Fibroblast of the aortic adventitia (primary cell): ENCODE results near the gene ACSF3. TPM values are rescaled to one million over a fixed set of nuclear protein-coding genes. Genes with fewer than 3 reads are reported as not detected.

Experiments used
- DNase-seq: peaks from one replicate; pipeline ENCODE4 v3.0.0-alpha.2; 2010; ENCODE audit warnings: low read depth
- H3K4me3 ChIP-seq: 2 replicates; pipeline ENCODE4 v1.5.1; 2011; ENCODE audit warnings: low read depth, mild to moderate bottlenecking, control low read depth, low read length, moderate library complexity
- total RNA-seq: library from RNA; depleted of rRNA; stranded (reverse); fragments of >200 nt; gene quantifications from 2 replicates; pipeline ENCODE4 v1.2.3, GENCODE V29; 2012; ENCODE audit warnings: low replicate concordance
- TF ChIP-seq, protein P1 (sequence below): IDR thresholded peaks from 2 replicates; pipeline ENCODE4 v1.5.1; 2011; ENCODE audit warnings: mild to moderate bottlenecking, low read length, control low read depth, inconsistent platforms; ENCODE audit not compliant: insufficient read depth

Gene ACSF3
- total RNA-seq, 1 donor = 17.6 TPM

DNA sequence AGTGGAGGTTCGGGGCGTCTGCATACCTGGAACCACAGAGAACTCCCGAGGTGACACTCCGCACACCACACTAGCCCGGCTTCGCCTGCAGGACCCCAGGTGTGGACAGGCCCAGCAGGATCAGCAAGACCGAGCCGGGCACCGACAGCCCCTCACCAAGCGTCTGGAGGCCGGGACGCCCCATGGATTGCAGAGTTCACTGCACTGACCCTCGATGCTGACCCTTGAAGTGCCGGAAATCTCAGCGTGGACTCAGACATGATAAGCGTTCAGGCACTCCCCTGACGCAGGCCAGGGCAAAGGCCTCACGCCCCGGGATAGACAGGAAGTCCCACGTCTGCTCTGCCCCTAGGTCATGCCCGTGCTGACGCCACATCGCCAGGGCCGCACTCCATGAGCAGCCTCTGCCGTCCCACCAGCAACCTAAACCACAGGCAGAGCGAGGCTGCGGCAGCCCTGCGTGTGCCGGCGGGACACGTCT is 26.0 kb downstream of the ACSF3 start:
- no peak for DNase-seq
- TF ChIP-seq, protein P1, sequence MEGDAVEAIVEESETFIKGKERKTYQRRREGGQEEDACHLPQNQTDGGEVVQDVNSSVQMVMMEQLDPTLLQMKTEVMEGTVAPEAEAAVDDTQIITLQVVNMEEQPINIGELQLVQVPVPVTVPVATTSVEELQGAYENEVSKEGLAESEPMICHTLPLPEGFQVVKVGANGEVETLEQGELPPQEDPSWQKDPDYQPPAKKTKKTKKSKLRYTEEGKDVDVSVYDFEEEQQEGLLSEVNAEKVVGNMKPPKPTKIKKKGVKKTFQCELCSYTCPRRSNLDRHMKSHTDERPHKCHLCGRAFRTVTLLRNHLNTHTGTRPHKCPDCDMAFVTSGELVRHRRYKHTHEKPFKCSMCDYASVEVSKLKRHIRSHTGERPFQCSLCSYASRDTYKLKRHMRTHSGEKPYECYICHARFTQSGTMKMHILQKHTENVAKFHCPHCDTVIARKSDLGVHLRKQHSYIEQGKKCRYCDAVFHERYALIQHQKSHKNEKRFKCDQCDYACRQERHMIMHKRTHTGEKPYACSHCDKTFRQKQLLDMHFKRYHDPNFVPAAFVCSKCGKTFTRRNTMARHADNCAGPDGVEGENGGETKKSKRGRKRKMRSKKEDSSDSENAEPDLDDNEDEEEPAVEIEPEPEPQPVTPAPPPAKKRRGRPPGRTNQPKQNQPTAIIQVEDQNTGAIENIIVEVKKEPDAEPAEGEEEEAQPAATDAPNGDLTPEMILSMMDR = no peak
- H3K4me3 ChIP-seq = no peak overlapping the region

DNA sequence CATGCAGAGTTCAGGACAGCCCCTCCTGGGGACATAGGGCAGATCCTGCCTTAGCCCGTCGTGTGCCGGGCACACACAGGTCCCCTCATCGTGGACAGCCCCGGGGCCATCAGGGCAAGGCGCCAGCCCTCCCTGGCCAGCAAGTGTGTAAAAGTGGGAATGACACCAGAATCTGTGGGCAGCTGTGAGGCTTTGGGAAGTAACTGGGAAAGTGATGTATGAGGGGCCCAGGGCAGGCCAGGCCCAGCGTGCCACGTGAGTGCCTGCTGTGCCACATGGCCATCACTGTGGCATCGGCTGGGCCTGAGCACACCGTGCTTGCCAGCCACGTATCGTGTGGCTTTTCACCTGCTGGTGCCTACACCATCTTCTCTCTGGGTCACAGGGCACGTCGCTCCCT is 26.6 kb downstream of the ACSF3 start:
- TF ChIP-seq, protein P1 = no peak
- DNase-seq = no peak
- no peak overlapping the region for H3K4me3 ChIP-seq

DNA sequence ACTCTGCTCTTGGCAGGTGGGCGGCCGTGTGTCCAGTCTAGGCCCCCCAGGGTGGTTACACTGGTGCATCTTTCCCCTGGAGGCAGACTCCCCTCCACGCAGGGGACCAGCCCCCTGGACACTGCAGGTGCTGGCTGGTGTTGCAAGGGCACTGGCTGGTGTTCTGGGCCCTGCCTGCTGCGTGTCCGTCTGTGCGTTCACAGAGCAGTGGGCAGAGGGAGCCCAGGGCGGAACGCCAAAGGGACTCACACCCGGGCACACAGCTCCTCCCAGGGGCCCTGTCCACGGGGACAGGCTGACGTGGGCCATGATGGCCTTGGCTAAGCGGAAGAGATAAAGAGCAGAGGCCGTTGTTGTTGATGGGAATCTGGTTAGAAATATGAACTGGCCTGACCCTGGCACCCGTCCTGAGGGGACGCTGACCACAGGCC is 27.3 kb downstream of the ACSF3 start:
- no peak overlapping the region for H3K4me3 ChIP-seq
- DNase-seq = no peak
- TF ChIP-seq, protein P1 = no peak

DNA sequence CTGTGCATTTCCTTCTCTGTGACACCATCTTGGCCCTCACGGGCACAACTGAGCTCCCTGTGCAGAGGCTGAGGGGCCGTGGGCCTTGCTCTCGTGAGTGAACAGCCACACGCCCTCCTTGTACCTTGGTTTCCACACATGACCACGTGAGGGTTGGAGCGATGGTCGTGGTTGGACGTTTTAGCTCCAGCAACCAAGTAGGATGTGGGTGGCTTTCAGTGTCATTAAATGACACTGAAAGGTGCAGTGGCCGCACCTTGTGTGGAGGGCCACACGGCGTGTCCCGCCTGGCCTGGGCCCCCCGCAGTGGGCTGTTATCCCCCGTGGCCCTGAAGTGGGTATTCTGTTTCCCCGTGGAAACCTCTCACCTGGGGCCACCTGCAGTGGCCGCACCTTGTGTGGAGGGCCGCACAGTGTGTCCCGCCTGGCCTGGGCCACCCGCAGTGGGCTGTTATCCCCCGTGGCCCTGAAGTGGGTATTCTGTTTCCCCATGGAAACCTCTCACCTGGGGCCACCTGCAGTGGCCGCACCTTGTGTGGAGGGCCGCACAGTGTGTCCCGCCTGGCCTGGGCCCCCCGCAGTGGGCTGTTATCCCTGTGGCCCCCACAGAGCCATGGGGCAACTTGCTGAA is 28.2 kb downstream of the ACSF3 start:
- DNase-seq = no peak
- no peak overlapping the region for H3K4me3 ChIP-seq
- TF ChIP-seq, protein P1 = no peak

DNA sequence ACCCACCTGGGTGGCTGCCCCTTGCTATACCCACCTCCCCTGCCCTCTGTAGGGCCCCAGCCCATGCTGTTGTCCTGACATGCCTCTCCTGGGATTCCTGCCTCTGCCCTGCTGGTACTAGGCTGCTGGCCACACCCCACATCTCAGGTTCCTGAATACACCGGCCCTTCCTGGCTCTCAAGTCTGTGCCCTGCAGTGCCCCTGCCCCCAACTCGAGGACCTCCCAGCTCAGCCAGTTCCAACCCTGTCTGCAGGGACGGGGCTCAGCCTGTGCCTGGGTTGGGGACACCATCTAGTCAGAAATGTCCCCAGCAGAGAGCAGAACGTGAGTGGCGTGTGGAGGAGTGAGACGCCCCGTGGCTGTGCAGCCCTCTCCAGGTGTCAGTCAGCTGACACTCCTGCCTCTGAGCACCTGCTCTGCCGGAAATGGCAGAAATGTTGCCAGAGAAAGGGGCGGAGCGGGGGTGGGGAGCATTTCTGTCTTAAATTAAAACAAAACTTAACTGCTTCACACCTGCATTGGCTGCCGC is 28.7 kb downstream of the ACSF3 start:
- no peak for DNase-seq
- TF ChIP-seq, protein P1 = no peak
- H3K4me3 ChIP-seq = no peak overlapping the region

DNA sequence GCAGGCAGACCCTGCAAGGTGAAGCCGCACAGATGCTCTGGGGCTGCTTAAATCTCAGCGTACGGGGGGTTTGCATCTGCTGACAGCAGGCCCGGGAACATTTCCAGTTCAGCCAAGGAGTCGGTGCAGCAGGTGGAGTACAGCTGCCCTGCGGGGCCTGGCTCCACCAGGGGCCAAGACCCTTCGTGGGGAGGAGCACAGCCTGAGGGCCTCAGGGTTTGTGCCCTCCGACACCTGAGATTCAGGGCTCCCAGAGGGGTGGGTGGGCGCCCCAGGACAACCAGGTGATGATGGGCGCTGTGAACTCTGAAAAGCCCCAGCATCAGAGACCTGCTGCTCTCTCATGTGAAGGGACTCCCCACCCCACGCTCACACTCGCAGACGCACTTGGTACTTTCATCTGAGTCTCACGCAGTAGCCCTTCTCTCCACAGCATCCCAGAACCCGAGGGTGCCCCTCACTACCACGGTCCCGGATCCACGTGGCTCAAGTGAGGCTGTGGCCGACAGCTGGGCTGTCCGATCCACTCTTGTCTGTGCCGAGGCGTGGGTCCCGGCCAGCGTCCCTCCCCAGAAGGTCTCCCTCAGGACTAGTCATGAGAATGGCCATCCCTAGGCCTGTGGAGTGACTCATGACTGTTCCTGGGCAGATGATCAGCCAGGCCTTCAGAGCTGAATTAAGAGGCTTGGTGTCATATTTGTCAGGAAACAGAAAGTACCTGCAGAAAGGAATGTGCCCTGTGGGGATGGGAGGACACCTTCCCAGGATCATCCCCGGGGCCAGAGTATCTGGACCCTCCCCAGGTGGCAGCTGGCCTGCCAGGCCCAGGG is 29.6 kb downstream of the ACSF3 start:
- no peak overlapping the region for H3K4me3 ChIP-seq
- TF ChIP-seq, protein P1 = no peak
- no peak for DNase-seq
